Femur (tissue), 1 donor: ENCODE data around the gene PPDPF.
"Not testable (repeated sequence)": the region's sequence is repeated elsewhere in the genome, so short reads cannot be mapped to it uniquely, and the experiment has no call there.

Experiments
- DNase-seq: peaks from one replicate; pipeline ENCODE4 v3.0.0-alpha.2; 2017

Gene PPDPF

DNA sequence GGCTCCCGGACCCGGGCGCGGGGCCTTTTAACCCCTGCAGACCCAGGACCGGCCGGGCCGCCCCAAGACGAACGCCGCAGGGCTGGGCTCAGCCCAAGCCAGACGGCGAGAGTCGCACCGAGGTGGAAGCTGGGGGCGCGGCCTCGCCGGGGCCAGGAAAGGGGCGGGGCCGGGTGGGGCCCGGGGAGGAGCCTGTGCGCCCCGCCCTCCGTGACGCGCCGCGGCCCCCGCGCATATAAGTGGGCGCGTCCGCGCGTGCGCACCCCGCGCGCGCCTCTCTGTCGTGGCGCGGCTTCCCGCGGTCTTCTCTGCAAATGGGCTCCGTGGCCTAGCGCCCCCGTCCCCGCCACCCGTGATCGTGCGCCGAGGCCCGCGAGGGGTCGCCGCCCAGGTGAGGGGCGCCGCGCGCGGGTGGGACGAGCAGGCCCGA is at the start of gene PPDPF:
Gene PPDPF (plus strand): TSS at position 262 of the 430 bp plus-strand sequence. CDS start 544 bp downstream, outside the sequence.
- DNase-seq, result peak; percentile 91

- DNase-seq, result no peak
Observed at GRCh38 chr20:63471002-63471716, 49.4 kb upstream of the PPDPF start.

DNA sequence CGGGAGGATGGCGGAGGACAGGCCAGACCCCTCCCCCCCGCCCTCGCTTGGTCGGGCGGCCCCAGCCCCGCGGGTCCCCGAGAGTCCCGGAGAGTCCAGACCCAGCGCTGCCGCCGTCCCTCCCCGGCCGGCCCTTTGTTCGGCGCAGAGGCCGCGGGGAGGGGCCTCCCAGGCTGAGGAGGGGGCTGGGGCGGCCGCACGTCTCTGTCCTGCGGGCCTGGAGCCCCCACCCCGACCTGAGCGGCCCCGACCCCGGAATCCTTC is 48.9 kb upstream of the PPDPF start:
- DNase-seq, result no peak

- no peak for DNase-seq
Observed at GRCh38 chr20:63471981-63472831, 48.4 kb upstream of the PPDPF start, which contains the start of gene KCNQ2. Gene KCNQ2, minus strand, starts transcription at chr20:63472655. Its CDS starts 192 bp downstream, at chr20:63472463.

DNA sequence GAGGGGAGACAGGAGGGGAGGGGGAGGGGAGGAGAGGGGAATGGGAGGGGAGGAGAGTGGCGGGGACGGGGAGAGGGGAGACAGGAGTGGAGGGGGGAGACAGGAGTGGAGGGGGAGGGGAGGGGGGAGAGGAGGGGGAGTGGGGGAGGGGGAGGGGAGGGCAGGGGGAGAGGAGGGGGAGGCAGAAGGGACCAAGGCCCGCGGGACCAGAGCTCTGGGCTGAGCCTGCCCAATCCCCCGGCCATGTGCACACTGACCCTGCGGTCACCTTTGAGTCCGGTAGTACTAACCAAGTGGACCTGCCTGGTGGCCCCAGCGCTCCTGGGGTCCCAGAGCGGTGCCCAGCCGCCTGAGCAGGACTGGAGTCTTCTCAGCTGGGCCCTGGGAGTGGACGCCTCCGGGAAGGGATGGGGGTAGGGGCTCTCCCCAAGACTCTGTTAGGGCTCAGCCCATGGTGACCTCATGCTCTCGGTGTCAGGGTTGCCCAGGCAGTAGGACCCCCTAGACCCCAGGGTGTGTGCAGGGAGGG is 47.6 kb upstream of the PPDPF start:
- no peak for DNase-seq

- DNase-seq, result no peak
Observed at GRCh38 chr20:63473555-63474449, 46.8 kb upstream of the PPDPF start.

GRCh38 chr20:63475209-63475608 is 45.4 kb upstream of the PPDPF start:
- no peak for DNase-seq

DNA sequence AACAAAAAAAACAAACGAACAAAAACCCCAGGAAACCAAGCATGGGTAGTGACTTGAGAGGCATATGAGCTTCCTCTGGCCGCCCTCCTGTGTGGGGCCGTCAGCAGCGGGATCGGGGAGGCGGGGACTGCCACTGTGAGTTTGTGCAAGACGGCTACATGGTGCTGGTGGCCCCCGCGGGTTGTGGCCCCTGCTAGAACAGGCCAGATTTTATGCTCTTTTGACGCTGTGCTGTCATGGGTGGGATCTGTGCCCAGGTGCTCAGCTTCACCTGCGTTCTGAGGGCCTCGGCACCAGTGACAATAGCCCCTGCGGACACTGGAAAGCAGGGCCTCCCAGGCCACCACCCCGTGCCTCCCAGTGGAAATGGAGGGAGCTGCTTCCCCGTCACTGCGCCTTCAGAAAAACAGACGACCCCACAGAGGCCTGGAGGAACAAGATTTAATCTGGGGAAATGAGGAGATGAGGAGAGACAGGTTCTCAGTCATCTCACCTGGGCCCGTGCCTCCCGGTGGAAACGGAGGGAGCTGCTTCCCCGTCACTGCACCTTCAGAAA is 43.4 kb upstream of the PPDPF start:
- DNase-seq, result no peak

- DNase-seq, result no peak
Observed at GRCh38 chr20:63477944-63478343, 42.6 kb upstream of the PPDPF start.

DNA sequence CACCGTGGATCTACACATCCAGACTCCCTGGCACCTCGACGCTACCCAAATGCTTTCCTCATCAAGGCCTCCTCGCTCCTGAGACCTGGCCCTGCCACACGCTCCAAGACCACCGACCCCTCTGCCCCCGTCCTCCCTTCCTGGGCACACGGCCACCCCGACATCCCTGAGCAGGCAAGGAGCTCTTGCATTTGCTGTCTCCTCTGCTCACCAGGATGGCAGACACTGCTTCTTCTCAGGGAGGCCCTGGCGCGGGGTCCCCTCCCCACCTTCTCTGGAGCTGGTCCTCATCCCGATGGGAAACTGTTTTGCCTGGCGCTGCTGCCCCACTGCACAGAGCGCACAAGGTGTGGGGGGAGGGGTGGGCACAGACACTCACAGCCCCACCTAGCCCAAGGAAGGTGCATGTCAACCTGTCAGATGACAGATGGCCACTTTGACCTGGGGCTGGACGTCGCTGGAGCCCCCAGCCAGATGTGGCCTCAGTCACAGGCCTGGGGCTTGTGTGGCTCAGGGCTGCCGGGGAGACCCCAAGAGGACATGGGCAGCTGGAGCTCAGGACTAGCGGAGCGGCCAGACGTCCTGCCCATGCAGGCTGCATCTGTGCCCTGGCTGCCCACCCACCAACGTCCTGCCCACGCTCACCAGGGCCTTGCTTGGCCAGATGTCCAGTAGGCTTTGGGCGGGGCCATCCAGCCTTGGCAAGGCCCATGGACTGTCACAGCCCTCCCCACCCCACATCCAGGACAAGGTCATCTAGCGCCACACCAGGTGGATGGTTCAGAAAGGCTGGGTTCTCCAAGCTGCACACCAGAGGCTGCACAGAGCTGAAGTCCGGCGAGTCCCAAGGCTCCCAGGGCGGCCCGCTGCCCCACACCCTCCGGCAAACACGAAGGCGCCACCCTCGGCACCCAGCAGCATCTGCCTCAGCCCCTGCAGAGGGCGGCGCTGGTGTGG is 41.9 kb upstream of the PPDPF start:
- no peak for DNase-seq

DNA sequence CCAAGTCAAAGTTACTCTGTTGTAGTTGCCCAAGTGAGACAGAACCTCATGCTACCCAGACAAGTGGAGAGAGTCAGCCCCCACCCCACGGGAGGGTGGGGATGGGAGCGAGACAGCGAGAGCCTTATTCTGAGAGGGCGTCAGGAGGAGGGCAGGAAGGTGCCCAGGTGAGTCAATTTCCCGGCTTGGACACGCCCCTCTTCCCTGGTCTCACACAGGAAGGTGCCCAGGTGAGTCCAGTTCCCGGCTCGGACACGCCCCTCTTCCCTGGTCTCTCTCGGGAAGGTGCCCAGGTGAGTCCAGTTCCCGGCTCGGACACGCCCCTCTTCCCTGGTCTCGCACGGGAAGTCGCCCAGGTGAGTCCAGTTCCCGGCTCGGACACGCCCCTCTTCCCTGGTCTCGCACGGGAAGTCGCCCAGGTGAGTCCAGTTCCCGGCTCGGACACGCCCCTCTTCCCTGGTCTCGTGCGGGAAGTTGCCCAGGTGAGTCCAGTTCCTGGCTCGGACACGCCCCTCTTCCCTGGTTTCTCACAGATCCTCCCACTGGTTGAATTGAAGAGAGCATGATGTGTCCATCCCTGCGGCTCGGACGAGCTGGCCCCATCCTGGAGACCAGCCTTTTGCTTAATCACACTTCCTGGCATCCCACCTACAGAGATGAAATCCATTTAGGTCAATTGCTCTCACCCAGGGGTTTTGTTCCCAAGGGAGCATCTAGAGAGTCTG is 40.7 kb upstream of the PPDPF start:
- DNase-seq, result not testable (repeated sequence)

GRCh38 chr20:63481503-63481902 is 39.1 kb upstream of the PPDPF start:
- DNase-seq, result no peak

DNA sequence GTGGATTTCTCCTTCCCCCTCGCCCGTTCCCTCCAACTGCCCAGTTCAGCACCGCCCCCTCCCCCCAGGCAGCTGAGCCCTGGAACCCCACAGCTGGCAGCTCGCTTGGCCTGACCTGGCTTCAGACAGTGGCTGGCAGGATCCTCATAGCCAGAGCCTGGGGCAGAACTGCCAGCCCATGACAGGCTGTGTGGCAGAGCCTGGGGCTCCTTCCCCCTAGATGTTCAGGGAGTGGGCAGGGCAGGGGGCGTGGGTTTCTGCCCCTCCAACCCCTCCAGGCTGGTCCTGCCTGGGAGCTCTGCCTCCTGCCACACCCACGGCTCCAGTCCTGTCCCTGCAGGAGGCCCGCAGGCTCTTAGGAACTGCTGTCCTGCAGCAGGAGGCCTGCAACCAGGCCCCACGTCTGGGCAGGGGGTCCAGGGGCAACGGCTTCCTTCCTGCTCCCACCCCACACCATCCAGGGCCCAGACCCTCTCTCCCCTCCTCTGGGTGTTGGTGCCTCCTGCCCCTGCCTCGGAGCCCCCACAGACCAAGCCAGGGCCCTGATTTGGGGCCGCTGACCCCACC is 38.5 kb upstream of the PPDPF start:
- no peak for DNase-seq

GRCh38 chr20:63483834-63484233 is 36.7 kb upstream of the PPDPF start:
- no peak for DNase-seq

- DNase-seq, result no peak
Observed at GRCh38 chr20:63484236-63484635, 36.3 kb upstream of the PPDPF start.

- no peak for DNase-seq
Observed at GRCh38 chr20:63484651-63485403, 35.7 kb upstream of the PPDPF start.

- no peak for DNase-seq
Observed at GRCh38 chr20:63486300-63486855, 34.2 kb upstream of the PPDPF start.

DNA sequence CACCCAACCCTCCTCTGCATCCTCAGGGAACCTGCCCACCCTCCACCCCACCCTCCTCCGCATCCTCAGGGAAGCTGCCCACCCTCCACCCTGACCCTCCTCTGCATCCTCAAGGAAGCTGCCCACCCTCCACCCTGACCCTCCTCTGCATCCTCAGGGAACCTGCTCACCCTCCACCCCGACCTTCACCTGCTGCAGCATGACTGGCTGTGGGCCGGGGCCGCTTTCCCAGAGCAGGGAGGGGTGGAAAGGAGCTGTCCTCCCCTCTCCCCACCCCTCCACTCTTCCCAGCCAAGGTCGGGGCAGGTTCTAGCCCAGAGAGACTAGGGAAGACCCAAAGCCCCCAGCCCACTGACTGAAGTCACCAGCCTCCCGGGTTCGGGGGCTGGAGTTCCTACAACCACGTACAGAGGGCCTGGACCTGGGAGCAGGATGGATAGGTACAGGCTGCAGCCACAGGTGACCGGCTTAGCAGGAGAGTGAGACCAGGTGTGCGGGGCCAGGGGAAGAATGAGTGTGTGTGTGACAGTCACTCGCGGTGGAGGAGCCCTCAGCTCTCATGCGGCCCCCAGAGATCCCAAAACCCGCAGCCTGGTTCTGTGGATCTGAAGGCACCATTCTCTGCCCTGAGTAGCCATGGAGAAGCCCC is 33.3 kb upstream of the PPDPF start:
- no peak for DNase-seq

GRCh38 chr20:63487781-63488241 is 32.8 kb upstream of the PPDPF start:
- DNase-seq, result no peak
